Gastroesophageal sphincter (tissue), 3 donors: ENCODE data around the gene MACROD2.

Experiments used
- POLR2A ChIP-seq, 2 donors: fragments of 450-650 bp; IDR thresholded peaks; one replicate each; pipeline ENCODE4 v1.6.1; 2017; ENCODE audit warnings: antibody characterized with exemption in 2 of 2, mild to moderate bottlenecking in 2 of 2, moderate library complexity in 1 of 2
- POLR2AphosphoS5 ChIP-seq: sonication (generic); formaldehyde crosslinking; IDR thresholded peaks from one replicate; pipeline ENCODE4 v1.6.1; 2017; ENCODE audit warnings: antibody characterized with exemption
- TF ChIP-seq, protein P1 (sequence below), 4 experiments: fragments of 200-600 bp in 2 of 4; fragments of 450-650 bp in 2 of 4; sonication (generic) in 1 of 4; IDR thresholded peaks; one replicate each; pipeline ENCODE4 v1.5.1; 2017 to 2019; ENCODE audit warnings: antibody characterized with exemption in 4 of 4, mild to moderate bottlenecking in 2 of 4, moderate library complexity in 2 of 4

- TF ChIP-seq, protein P1, sequence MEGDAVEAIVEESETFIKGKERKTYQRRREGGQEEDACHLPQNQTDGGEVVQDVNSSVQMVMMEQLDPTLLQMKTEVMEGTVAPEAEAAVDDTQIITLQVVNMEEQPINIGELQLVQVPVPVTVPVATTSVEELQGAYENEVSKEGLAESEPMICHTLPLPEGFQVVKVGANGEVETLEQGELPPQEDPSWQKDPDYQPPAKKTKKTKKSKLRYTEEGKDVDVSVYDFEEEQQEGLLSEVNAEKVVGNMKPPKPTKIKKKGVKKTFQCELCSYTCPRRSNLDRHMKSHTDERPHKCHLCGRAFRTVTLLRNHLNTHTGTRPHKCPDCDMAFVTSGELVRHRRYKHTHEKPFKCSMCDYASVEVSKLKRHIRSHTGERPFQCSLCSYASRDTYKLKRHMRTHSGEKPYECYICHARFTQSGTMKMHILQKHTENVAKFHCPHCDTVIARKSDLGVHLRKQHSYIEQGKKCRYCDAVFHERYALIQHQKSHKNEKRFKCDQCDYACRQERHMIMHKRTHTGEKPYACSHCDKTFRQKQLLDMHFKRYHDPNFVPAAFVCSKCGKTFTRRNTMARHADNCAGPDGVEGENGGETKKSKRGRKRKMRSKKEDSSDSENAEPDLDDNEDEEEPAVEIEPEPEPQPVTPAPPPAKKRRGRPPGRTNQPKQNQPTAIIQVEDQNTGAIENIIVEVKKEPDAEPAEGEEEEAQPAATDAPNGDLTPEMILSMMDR (IDR thresholded peaks at IDR 0.05): no peak
- TF ChIP-seq POLR2AphosphoS5 (no peak), POLR2A (IDR thresholded peaks at IDR 0.05) (no peak)
These were observed 67.5 kb downstream of the MACROD2 start for GRCh38 chr20:14062786-14063185.
